Myocyte (in vitro differentiated cells): ENCODE results near the gene DDX10. TPM values are rescaled to one million over a fixed set of nuclear protein-coding genes. Genes with fewer than 3 reads are reported as not detected.

Experiments
- DNase-seq: peaks from one replicate; pipeline ENCODE4 v3.0.0-alpha.2; 2012; ENCODE audit warnings: low read depth
- total RNA-seq: library from RNA; depleted of rRNA; stranded (reverse); fragments of >200 nt; gene quantifications from 2 replicates; pipeline ENCODE4 v1.2.3, GENCODE V29; 2014

The DDX10 gene
- total RNA-seq, 1 donor from 2014 or later = 23.4 TPM

GRCh38 chr11:108865406-108865805, 200.5 kb downstream of the DDX10 start:
- no peak for DNase-seq

DNA sequence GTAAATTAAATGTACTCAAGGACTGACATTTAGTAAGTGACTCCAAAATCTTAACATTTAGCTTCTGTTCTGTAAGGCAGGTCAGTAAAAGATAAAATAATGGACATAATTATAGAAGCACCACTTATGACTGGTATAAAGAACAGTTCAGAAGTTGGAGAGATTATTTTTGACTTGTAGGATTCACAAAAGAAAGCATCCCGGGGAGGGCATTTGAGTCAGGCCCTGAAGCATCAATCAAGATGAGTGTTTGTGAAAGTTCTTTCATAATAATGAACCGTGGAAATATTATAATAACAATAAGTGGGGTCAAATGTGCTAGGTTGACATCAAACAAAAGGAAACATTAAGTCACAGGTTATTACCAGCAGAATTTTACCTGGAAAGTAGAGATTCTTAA, 201.9 kb downstream of the DDX10 start:
- DNase-seq = no peak

GRCh38 chr11:108870373-108871020, 205.6 kb downstream of the DDX10 start:
- DNase-seq = peak; percentile 40

GRCh38 chr11:108871152-108871551, 206.3 kb downstream of the DDX10 start:
- DNase-seq = peak; percentile 54

GRCh38 chr11:108871867-108872266, 207.0 kb downstream of the DDX10 start:
- DNase-seq = no peak

DNA sequence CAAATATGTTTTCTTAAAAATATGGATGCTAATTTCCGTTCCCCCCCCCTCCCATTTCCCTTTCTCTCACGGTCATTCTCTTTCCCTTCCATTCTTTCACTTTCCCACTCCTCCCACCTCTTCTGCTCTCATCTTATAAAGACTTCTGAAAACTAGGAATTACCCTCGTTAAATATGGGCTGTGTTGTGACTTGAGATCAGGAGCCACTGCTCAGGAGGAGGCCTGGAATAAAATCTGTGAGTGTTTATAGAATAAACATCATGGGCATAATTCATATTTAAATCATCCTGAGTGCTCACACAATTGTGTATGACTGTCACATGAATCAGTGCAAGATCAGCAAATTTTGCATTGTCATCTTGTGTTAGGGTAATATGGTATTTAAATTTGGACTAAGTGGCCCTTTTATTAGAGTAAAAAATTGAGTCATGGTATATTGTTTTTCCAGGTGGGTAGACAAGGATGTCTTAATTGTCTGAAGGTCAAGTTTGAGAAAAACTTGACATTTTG, 208.0 kb downstream of the DDX10 start:
- no peak for DNase-seq

- peak; percentile 44 for DNase-seq
Observed at GRCh38 chr11:108873310-108873709, 208.4 kb downstream of the DDX10 start.

- DNase-seq = no peak
Observed at GRCh38 chr11:108873941-108874340, 209.1 kb downstream of the DDX10 start.

DNA sequence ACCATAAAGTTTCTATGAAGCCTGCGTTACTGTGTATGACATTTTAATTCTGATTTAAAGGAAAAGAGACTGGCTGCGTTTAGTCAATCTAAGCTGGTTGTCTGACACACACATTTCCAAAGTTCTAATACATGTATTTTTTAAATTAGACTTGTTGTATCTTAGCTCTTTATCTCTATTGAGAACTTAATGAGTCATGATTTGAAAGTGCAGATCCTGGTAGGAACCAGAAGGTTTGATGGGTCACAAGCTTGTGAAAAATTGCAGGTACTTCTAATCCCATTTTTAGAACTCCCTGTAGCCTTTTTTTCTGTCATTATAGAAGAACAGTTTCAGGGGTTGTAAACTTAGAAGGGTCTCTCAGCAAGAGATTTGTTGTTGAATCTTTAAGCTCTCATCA, 210.3 kb downstream of the DDX10 start:
- DNase-seq = no peak

DNA sequence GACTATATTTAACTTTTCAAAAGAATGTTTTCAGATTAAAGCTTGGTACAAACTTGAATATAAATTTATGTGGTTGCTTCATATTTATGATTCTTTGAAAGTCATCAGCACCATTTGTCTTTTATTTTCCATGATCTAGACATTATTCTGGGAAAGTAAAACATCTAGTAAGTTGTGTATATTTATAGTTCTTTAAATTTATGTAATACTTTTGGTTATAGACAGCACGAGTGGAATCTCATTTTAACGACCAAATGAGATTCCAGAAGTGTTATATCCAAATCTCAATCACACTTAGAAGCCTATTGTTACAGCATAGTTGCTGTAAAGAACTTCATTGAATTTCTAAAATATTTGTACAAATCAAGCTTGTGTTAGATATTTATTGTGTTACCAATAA, 212.3 kb downstream of the DDX10 start:
- DNase-seq = no peak

DNA sequence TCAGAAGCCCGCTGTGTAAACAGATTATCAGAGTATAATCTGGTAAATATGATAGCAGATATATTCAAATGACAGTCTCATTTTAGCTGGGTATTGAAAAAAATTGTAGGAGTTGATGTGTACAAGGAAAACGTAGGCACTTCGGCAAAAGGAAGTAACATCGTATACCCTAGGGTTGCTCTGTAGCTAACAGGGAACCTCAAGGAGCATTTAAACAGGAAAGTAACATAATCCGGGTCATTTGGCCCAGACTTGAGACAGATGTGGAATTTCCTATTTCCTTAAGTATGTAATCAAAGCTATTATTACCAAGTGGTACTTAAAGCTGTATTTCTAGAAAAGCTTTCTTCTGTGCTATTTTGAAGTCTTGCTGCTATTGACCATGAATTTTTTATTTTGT, 215.6 kb downstream of the DDX10 start:
- no peak for DNase-seq

DNA sequence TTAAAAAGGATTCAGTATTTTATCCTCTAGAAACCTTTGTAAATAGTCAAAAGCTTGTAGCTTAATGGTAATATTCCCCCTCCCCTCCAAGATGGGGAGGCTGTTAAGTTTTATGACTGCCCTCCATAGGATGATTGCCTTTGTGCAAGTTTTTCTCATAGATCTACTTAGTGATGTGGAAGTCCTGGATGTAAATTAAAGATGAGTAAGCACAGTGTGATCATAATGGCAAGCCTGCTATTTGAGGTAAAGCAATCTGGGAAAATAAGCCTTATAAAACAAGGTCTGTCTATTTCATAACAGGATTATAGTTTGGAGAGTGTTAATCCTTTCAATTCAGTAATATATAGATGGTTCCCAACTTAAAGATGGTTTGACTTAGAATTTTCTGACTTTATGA, 216.3 kb downstream of the DDX10 start:
- no peak for DNase-seq

- no peak for DNase-seq
Observed at GRCh38 chr11:108882211-108882831, 217.5 kb downstream of the DDX10 start.

DNA sequence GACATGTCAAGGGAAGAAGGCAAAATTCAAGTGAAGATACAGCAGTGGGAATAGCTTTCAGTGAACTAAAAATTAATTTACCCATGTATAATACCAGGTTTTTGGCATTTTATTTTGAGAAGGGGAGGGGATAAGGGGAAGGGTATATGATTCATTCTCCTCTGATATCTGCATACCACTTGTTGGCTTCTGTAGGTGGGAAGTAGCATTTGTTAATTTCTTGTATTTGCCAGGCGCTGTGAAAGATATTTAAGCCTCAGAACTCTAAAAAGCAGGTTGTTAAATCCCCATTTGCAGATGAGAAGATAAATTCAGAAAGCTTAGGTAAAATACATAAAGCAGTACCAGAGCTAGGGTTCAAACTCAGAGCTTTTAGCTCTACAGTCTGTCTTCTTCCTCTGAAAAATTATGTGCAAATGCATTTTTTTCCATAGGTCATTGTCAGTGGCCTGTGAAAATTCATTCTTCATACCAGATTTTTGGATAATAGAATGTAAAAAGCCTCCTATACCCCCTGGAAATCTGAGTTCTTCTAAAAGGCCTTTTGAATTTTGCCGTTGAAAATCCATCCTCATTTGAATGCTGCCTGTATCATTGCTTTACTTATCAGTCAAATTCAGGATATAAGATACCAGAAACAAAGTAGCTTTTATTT, 221.3 kb downstream of the DDX10 start:
- DNase-seq = no peak

- DNase-seq = peak; percentile 22
Observed at GRCh38 chr11:108886660-108887009, 221.8 kb downstream of the DDX10 start.

- no peak for DNase-seq
Observed at GRCh38 chr11:108887436-108888238, 222.8 kb downstream of the DDX10 start.

DNA sequence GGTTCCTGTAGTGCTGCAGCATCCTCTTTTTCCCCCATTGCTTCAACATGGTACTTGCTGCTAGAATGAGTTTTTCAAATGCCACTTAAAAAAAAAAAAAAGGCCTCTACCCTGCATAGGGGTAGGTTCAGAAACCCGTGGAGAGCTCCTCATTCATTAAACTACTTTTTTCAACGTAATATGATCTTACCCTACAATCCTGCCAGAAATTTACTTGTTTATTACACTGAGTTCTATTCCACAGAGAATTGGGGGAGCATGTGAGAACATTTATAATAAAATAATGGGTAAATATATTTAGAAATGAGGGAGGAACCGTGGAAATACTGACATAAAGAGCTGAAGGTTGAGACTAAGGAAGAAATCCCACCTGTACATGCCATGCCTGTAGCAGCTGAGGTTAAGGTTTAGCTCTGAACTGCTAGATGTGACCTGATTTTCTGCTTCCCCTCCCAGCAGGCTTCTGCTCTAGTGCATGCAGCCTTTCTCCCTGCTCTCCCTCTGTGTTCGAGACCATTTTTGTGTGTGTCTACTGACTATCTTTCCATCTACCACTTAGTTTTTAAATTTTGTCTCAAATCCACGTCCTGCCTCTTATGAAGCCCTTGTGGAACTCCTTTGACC, 225.7 kb downstream of the DDX10 start:
- DNase-seq = peak; percentile 34

DNA sequence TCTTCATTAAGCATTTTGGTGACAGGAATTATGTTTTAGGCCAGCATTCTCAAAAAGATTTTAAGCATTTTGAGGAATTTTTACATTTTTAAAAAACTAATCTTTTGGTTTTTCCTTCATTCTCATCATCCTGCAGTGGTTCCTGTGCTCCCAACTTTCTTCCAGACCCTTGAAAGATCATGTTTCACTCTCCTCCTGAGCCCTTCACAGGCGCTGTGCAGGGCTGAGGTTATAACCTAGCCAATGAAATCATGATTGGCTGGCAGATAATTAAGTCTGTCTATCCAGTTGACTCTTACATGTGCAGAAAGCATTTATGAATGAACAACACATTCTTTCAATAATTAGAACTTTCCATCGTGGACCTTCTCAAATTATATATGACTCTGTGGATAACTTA, 226.3 kb downstream of the DDX10 start:
- DNase-seq = no peak

DNA sequence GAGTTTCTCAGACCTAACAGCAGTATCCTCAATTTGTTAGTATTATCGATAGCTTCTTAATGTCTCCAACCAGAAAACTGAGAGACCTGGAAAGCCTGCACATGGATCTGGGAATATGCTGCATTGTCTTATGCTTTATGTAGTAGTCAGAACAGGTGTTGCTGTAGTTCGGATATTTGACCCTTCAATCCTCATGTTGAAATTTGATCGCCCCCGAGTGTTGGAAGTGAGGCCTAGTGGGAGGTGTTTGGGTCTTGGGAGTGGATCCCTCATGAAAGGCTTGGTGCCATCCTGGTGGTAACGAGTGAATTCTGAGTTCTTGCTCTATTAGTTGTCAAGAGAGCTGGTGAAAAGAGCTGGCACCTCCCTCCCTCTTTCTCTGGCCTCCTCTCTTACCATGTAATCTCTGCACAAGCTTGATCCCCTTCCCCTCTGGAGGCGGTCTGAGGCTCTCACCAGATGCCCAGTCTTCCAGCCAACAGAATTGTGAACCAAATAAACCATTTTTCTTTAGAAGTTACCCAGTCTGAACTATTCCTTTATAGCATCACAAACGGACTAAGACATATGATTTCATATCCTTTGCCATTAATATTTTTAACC, 227.1 kb downstream of the DDX10 start:
- DNase-seq = peak; percentile 51

DNA sequence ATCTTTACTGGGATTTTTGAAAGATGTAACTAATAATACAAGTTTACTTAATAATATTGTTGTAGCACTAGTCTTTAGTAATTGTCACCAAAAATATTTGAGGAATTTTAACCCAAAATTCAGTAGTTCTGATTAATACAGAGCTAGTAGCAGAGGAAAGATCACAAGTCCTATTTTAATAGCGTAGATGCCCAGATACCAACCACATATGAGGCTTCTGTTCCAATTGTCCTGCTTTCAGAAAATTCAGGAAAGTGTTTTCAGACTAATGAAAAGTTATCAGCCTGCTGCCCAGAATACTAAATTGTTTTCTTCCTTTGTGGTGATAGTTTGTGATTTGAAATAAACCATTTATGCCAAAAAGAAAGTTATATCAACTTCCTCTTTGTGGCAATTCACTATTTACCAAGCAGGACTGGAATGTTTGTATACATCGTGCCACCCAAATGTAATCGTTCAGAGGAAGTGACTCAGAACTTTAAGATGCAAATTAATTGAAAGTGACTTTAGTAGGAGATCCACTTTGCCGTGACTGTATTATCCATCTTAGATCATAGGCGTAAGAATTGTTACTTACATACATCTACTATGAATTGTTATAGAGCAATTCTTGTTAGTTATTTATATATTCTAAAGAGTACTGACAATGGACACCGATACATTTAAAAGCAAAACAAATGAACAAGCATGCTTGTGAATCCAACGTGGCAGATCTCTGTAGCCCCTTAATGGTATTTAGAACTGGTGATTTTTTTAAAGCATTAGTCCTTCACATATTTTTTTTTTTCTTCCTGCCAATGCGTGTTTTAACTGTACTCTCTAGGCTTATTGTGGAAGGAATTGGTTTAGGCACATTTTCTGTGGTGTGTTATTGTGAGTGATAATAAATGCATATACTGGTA, 231.0 kb downstream of the DDX10 start:
- no peak for DNase-seq
